ENCODE results near the gene FGD3.

DNA sequence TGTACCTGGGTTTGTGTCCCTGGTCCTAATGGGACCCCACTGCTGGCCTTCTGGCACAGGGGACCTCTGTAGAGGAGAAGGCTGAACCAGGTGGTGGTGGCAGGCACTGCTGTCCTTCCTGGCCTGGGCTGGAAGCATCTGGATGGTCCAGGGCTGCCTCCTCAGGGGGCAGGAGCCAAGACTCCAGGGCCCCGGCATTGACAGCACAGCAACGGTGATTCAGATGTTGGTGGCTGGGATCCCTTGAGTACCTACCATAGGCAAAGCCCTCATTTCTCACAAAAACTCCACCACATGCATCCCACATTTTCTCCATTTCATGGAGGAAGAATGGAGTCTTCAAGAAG is 15.0 kb downstream of the FGD3 start:
- no peak for TF ChIP-seq EZH2phosphoT487 (conservative IDR thresholded peaks at IDR 0.05; ENCODE audit: low read length)
- TF ChIP-seq, protein P1, sequence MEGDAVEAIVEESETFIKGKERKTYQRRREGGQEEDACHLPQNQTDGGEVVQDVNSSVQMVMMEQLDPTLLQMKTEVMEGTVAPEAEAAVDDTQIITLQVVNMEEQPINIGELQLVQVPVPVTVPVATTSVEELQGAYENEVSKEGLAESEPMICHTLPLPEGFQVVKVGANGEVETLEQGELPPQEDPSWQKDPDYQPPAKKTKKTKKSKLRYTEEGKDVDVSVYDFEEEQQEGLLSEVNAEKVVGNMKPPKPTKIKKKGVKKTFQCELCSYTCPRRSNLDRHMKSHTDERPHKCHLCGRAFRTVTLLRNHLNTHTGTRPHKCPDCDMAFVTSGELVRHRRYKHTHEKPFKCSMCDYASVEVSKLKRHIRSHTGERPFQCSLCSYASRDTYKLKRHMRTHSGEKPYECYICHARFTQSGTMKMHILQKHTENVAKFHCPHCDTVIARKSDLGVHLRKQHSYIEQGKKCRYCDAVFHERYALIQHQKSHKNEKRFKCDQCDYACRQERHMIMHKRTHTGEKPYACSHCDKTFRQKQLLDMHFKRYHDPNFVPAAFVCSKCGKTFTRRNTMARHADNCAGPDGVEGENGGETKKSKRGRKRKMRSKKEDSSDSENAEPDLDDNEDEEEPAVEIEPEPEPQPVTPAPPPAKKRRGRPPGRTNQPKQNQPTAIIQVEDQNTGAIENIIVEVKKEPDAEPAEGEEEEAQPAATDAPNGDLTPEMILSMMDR (IDR thresholded peaks at IDR 0.05; ENCODE audit: insufficient read depth, low read length, poor library complexity, severe bottlenecking) = no peak

Measured in SU-DHL-6 (cell line).